Testis (tissue), 2 donors: ENCODE measurements around the gene CA5A.
"Not testable (repeated sequence)": the region's sequence is repeated elsewhere in the genome, so short reads cannot be mapped to it uniquely, and the experiment has no call there.

Source experiments
- CTCF ChIP-seq, 3 experiments: fragments of 450-650 bp in 2 of 3; fragments of 200-600 bp in 1 of 3; sonication (generic) in 1 of 3; IDR thresholded peaks; one replicate each; pipeline ENCODE4 v1.5.1; 2016 to 2019; ENCODE audit warnings: antibody characterized with exemption in 3 of 3, mild to moderate bottlenecking in 2 of 3, moderate library complexity in 1 of 3
- POLR2A ChIP-seq: fragments of 450-650 bp; IDR thresholded peaks from one replicate; pipeline ENCODE4 v1.6.1; 2017; ENCODE audit warnings: antibody characterized with exemption, mild to moderate bottlenecking, moderate library complexity

- TF ChIP-seq CTCF (IDR thresholded peaks at IDR 0.05); POLR2A: not testable (repeated sequence)
These were observed 70.3 kb downstream of the CA5A start for GRCh38 chr16:87865902-87866555.
